Measurements from ENCODE around the gene E2F6. TPM values are rescaled to one million over a fixed set of nuclear protein-coding genes. Genes with fewer than 3 reads are reported as not detected.

Gene E2F6
- total RNA-seq, 5 donors from 2014 or later (not counting 1 experiment from before 2014, with no cell fraction given): 4.8 to 9.5 (median 9.1) TPM

GRCh38 chr2:11466307-11467128 lies 557 bp upstream of the E2F6 start:
- peak overlapping the region; percentile 91 to 95 for H3K4me3 ChIP-seq (ENCODE audit: control insufficient read depth in 1 of 2, extremely low read depth in 1 of 2, low read length in 1 of 2)
- H3K4me1 ChIP-seq (ENCODE audit: control insufficient read depth in 1 of 2, extremely low read depth in 1 of 2, insufficient read depth in 2 of 2, low read length in 2 of 2): peaks cover 8 to 24% of the 10 kb centered on the region in 2 experiments
- no peaks in the 10 kb centered on the region for H3K36me3 ChIP-seq (ENCODE audit: control insufficient read depth in 2 of 2, extremely low read depth in 1 of 2, insufficient read depth in 1 of 2, low read length in 1 of 2)
- H3K27me3 ChIP-seq (replicated peaks in 1 of 2; ENCODE audit: control insufficient read depth in 2 of 2, extremely low read depth in 1 of 2, insufficient read depth in 2 of 2, low read length in 1 of 2): no peaks in the 10 kb centered on the region
- peaks cover 36 to 40% (median 36%) of the 10 kb centered on the region in 3 donors for H3K4me1 Mint-ChIP-seq
- 18% methylated on average over 10 of the region's 26 CpGs for WGBS (ENCODE audit: insufficient coverage)
- no peaks in the 10 kb centered on the region for H3K9me3 Mint-ChIP-seq
- H3K27me3 Mint-ChIP-seq: no peaks in the 10 kb centered on the region
- ATAC-seq (replicated peaks in 1 of 4): peak in 2 of 4 experiments; percentile 8 to 21
- H3K36me3 Mint-ChIP-seq: no peaks in the 10 kb centered on the region
- peak in 1 of 35 experiments; percentile 21 for DNase-seq
- H3K27ac Mint-ChIP-seq: peak overlapping the region; percentile 81 to 87
- no peaks in the 10 kb centered on the region for H3K9me3 ChIP-seq
- H3K4me3 Mint-ChIP-seq: peak overlapping the region; percentile 82 to 97 (median 91)
- CTCF ChIA-PET: interaction anchor here (0.6 to 1.1 kb wide), 5 partner anchors 9 to 1163 kb away, joined by 3 to 4 read pairs (median 3); no protein-coding TSS in a partner anchor
- peak overlapping the region; percentile 52 for H3K27ac ChIP-seq (ENCODE audit: low read length)
- POLR2A ChIA-PET: interaction anchor here in 1 of 2 donors (1.4 kb wide), 1 partner anchor 311 kb away, joined by 3 read pairs; the partner anchor contains the start of gene SLC66A3

- Mint-ChIP-seq H3K4me1 (peaks cover 43 to 45% (median 43%) of the 10 kb centered on the region in 3 donors), H3K36me3 (no peaks in the 10 kb centered on the region), H3K27me3 (no peaks in the 10 kb centered on the region), H3K4me3 (peak overlapping the region; percentile 82 to 97 (median 91)), H3K27ac (peak overlapping the region; percentile 71 to 93), H3K9me3 (no peaks in the 10 kb centered on the region)
- DNase-seq (no peak), ATAC-seq (replicated peaks in 1 of 4) (no peak)
- Histone ChIP-seq H3K4me3 (ENCODE audit: control insufficient read depth in 1 of 2, extremely low read depth in 1 of 2, low read length in 1 of 2) (peak overlapping the region; percentile 91 to 95), H3K4me1 (ENCODE audit: control insufficient read depth in 1 of 2, extremely low read depth in 1 of 2, insufficient read depth in 2 of 2, low read length in 2 of 2) (peaks cover 8 to 24% of the 10 kb centered on the region in 2 experiments), H3K9me3 (no peaks in the 10 kb centered on the region), H3K27me3 (replicated peaks in 1 of 2; ENCODE audit: control insufficient read depth in 2 of 2, extremely low read depth in 1 of 2, insufficient read depth in 2 of 2, low read length in 1 of 2) (no peaks in the 10 kb centered on the region), H3K36me3 (ENCODE audit: control insufficient read depth in 2 of 2, extremely low read depth in 1 of 2, insufficient read depth in 1 of 2, low read length in 1 of 2) (no peaks in the 10 kb centered on the region), H3K27ac (ENCODE audit: low read length) (no peak overlapping the region)
- ChIA-PET POLR2A (interaction anchor here in 1 of 2 donors (1.4 kb wide), 1 partner anchor 310 kb away, joined by 3 read pairs; the partner anchor contains the start of gene SLC66A3), CTCF (interaction anchor here (0.7 to 1.5 kb wide), 5 partner anchors 12 to 1853 kb away, joined by 3 to 10 read pairs (median 6); no protein-coding TSS in a partner anchor)
- WGBS (ENCODE audit: insufficient coverage): 50% methylated on average over 5 of the region's 6 CpGs
These were observed 864 bp downstream of the E2F6 start for GRCh38 chr2:11465110-11465484.

- Mint-ChIP-seq H3K9me3 (no peaks in the 10 kb centered on the region), H3K36me3 (peaks cover 8% of the 10 kb centered on the region), H3K27me3 (no peaks in the 10 kb centered on the region), H3K27ac (no peak overlapping the region), H3K4me1 (peaks cover 59 to 66% (median 61%) of the 10 kb centered on the region in 3 donors), H3K4me3 (no peak overlapping the region)
- Histone ChIP-seq H3K9me3 (no peaks in the 10 kb centered on the region), H3K27me3 (replicated peaks in 1 of 2; ENCODE audit: control insufficient read depth in 2 of 2, extremely low read depth in 1 of 2, insufficient read depth in 2 of 2, low read length in 1 of 2) (no peaks in the 10 kb centered on the region), H3K4me3 (ENCODE audit: control insufficient read depth in 1 of 2, extremely low read depth in 1 of 2, low read length in 1 of 2) (no peak overlapping the region), H3K36me3 (ENCODE audit: control insufficient read depth in 2 of 2, extremely low read depth in 1 of 2, insufficient read depth in 1 of 2, low read length in 1 of 2) (peaks cover 0 to 2% of the 10 kb centered on the region in 2 donors), H3K27ac (ENCODE audit: low read length) (no peak overlapping the region), H3K4me1 (ENCODE audit: control insufficient read depth in 1 of 2, extremely low read depth in 1 of 2, insufficient read depth in 2 of 2, low read length in 2 of 2) (peaks cover 8 to 10% of the 10 kb centered on the region in 2 experiments)
- no peak for ATAC-seq (replicated peaks in 1 of 4)
- WGBS (ENCODE audit: insufficient coverage): 96% methylated on average over 4 of the region's 4 CpGs
- ChIA-PET CTCF (interaction anchor here in 1 of 2 donors (0.6 kb wide), 1 partner anchor 58 kb away, joined by 5 read pairs; no protein-coding TSS in a partner anchor), POLR2A (no interaction called here)
- no peak for DNase-seq
These were observed 6.1 kb downstream of the E2F6 start for GRCh38 chr2:11459816-11460215.

GRCh38 chr2:11458753-11459152 lies 7.2 kb downstream of the E2F6 start:
- no peak for ATAC-seq (replicated peaks in 1 of 4)
- DNase-seq: no peak
- Histone ChIP-seq H3K4me1 (ENCODE audit: control insufficient read depth in 1 of 2, extremely low read depth in 1 of 2, insufficient read depth in 2 of 2, low read length in 2 of 2) (peaks cover 4 to 8% of the 10 kb centered on the region in 2 experiments), H3K4me3 (ENCODE audit: control insufficient read depth in 1 of 2, extremely low read depth in 1 of 2, low read length in 1 of 2) (no peak overlapping the region), H3K27ac (ENCODE audit: low read length) (no peak overlapping the region), H3K36me3 (ENCODE audit: control insufficient read depth in 2 of 2, extremely low read depth in 1 of 2, insufficient read depth in 1 of 2, low read length in 1 of 2) (peaks cover 0 to 3% of the 10 kb centered on the region in 2 donors), H3K9me3 (no peaks in the 10 kb centered on the region), H3K27me3 (replicated peaks in 1 of 2; ENCODE audit: control insufficient read depth in 2 of 2, extremely low read depth in 1 of 2, insufficient read depth in 2 of 2, low read length in 1 of 2) (no peaks in the 10 kb centered on the region)
- Mint-ChIP-seq H3K27ac (no peak overlapping the region), H3K27me3 (no peaks in the 10 kb centered on the region), H3K36me3 (peaks cover 10% of the 10 kb centered on the region), H3K4me1 (peaks cover 49 to 57% (median 51%) of the 10 kb centered on the region in 3 donors), H3K9me3 (no peaks in the 10 kb centered on the region), H3K4me3 (no peak overlapping the region)
- POLR2A ChIA-PET: no interaction called here
- 100% methylated on average over 2 of the region's 3 CpGs for WGBS (ENCODE audit: insufficient coverage)
- CTCF ChIA-PET: interaction anchor here in 1 of 2 donors (1.1 kb wide), 1 partner anchor 8 kb away, joined by 3 read pairs; no protein-coding TSS in a partner anchor

GRCh38 chr2:11457935-11458334 lies 8.0 kb downstream of the E2F6 start:
- ChIA-PET CTCF (interaction anchor here (0.6 to 1.4 kb wide), 5 partner anchors 9 to 937 kb away, joined by 3 to 4 read pairs (median 3); no protein-coding TSS in a partner anchor), POLR2A (no interaction called here)
- Mint-ChIP-seq H3K27me3 (no peaks in the 10 kb centered on the region), H3K4me3 (no peak overlapping the region), H3K36me3 (peaks cover 13% of the 10 kb centered on the region), H3K27ac (peak overlapping the region in 1 of 2 donors; percentile 0), H3K4me1 (peaks cover 41 to 51% (median 44%) of the 10 kb centered on the region in 3 donors), H3K9me3 (no peaks in the 10 kb centered on the region)
- no peak for DNase-seq
- no peaks in the 10 kb centered on the region for H3K9me3 ChIP-seq
- H3K36me3 ChIP-seq (ENCODE audit: control insufficient read depth in 2 of 2, extremely low read depth in 1 of 2, insufficient read depth in 1 of 2, low read length in 1 of 2): peaks cover 0 to 6% of the 10 kb centered on the region in 2 donors
- H3K4me3 ChIP-seq (ENCODE audit: control insufficient read depth in 1 of 2, extremely low read depth in 1 of 2, low read length in 1 of 2): no peak overlapping the region
- H3K4me1 ChIP-seq (ENCODE audit: control insufficient read depth in 1 of 2, extremely low read depth in 1 of 2, insufficient read depth in 2 of 2, low read length in 2 of 2): peaks cover 0 to 8% of the 10 kb centered on the region in 2 experiments
- no peak for ATAC-seq (replicated peaks in 1 of 4)
- no peaks in the 10 kb centered on the region for H3K27me3 ChIP-seq (replicated peaks in 1 of 2; ENCODE audit: control insufficient read depth in 2 of 2, extremely low read depth in 1 of 2, insufficient read depth in 2 of 2, low read length in 1 of 2)
- H3K27ac ChIP-seq (ENCODE audit: low read length): no peak overlapping the region
- WGBS (ENCODE audit: insufficient coverage): 100% methylated on average over 1 of the region's 1 CpG

- Mint-ChIP-seq H3K4me1 (peaks cover 36 to 40% (median 37%) of the 10 kb centered on the region in 3 donors), H3K9me3 (no peaks in the 10 kb centered on the region), H3K27ac (no peak overlapping the region), H3K27me3 (no peaks in the 10 kb centered on the region), H3K4me3 (no peak overlapping the region), H3K36me3 (peaks cover 17% of the 10 kb centered on the region)
- Histone ChIP-seq H3K27ac (ENCODE audit: low read length) (no peak overlapping the region), H3K4me3 (ENCODE audit: control insufficient read depth in 1 of 2, extremely low read depth in 1 of 2, low read length in 1 of 2) (no peak overlapping the region), H3K27me3 (replicated peaks in 1 of 2; ENCODE audit: control insufficient read depth in 2 of 2, extremely low read depth in 1 of 2, insufficient read depth in 2 of 2, low read length in 1 of 2) (no peaks in the 10 kb centered on the region), H3K4me1 (ENCODE audit: control insufficient read depth in 1 of 2, extremely low read depth in 1 of 2, insufficient read depth in 2 of 2, low read length in 2 of 2) (peaks cover 0 to 8% of the 10 kb centered on the region in 2 experiments), H3K9me3 (no peaks in the 10 kb centered on the region), H3K36me3 (ENCODE audit: control insufficient read depth in 2 of 2, extremely low read depth in 1 of 2, insufficient read depth in 1 of 2, low read length in 1 of 2) (peaks cover 0 to 15% of the 10 kb centered on the region in 2 donors)
- DNase-seq: no peak
- CTCF ChIA-PET: interaction anchor here in 1 of 2 donors (1.1 kb wide), 1 partner anchor 10 kb away, joined by 3 read pairs; the partner anchor contains the start of gene E2F6
- no CpG with 5 or more reads among the region's 3 CpGs for WGBS (ENCODE audit: insufficient coverage)
- no peak for ATAC-seq (replicated peaks in 1 of 4)
- POLR2A ChIA-PET: no interaction called here
These were observed 9.7 kb downstream of the E2F6 start for GRCh38 chr2:11456251-11456650.
